AG08396 (cell line): ENCODE results near the gene EOLA1.
"Not testable (repeated sequence)": the region's sequence is repeated elsewhere in the genome, so short reads cannot be mapped to it uniquely, and the experiment has no call there.

Experiments used
- DNase-seq: peaks from one replicate; pipeline ENCODE4 v3.0.0; 2012; ENCODE audit warnings: low spot score, mixed read lengths

The EOLA1 gene

DNA sequence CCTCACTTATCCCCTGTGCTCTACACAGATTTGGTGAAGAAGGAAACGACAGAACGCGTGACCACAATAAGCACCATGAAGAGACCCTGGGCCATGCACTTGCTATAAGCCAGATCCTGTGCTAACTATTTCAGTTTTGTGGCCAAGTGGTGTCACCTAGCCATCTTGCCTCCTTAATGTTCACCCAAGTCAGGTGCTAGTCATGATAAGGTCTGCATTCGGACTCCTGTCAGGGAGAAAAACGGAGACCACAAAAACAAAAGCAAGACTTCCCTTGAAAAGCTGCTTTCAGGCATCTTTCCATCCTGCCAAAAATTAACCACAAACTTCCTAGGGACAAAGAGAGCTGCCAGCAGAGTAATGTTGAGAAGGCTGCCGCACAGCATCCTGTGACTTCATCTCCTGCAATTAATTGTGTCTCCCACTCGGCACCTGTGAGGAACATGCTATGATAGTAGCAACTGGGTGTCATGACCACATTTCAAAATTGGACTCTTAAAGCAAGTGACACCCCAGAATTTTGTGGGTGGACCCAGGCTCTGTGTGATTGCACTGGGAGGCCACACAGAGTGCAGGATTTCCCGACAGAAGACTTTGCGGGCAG lies 26.9 kb upstream of the EOLA1 start:
- no peak for DNase-seq

GRCh38 chrX:149515954-149516602 lies 24.7 kb upstream of the EOLA1 start:
- no peak for DNase-seq

- no peak for DNase-seq
These were observed 24.2 kb upstream of the EOLA1 start for GRCh38 chrX:149516604-149517003.

GRCh38 chrX:149517308-149517707 lies 23.5 kb upstream of the EOLA1 start:
- no peak for DNase-seq

DNA sequence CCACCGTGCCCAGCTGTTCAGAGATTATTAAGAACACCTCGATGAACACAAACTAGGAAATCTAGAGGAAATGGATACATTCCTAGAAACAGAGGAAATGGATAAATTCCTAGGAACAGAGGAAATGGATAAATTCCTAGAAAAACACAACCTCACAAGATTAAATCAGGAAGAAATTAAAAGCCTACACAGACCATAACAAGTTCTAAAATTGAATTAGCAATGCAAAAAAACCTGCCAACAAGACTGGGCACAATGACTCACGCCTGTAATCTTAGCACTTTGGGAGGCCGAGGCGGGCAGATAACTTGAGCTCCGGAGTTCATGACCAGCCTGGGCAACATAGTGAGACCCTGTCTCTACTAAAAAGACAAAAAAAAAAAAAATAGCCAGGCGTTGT lies 22.6 kb upstream of the EOLA1 start:
- no peak for DNase-seq

GRCh38 chrX:149520636-149521277 lies 20.1 kb upstream of the EOLA1 start:
- not testable (repeated sequence) for DNase-seq

DNA sequence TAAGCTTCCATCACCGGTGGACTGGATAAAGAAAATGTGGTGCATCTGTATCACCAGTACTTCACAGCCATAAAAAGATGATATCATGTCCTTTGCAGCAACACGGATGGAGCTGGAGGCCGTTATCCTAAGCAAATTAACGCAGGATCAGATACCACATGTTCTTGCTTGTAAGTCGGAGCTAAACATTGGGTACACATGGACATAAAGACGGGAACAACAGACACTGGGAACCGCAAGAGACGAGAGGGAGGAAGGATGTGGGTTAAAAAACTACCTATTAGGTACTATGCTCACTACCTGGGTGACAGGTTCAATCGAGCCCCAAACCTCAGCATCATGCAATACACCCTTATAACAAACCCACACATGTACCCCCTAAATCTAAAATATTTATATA lies 19.4 kb upstream of the EOLA1 start:
- DNase-seq, result no peak

GRCh38 chrX:149522916-149523315 lies 17.9 kb upstream of the EOLA1 start:
- no peak for DNase-seq

GRCh38 chrX:149525389-149525788 lies 15.4 kb upstream of the EOLA1 start:
- DNase-seq, result not testable (repeated sequence)

- not testable (repeated sequence) for DNase-seq
These were observed 14.9 kb upstream of the EOLA1 start for GRCh38 chrX:149525903-149526302.

DNA sequence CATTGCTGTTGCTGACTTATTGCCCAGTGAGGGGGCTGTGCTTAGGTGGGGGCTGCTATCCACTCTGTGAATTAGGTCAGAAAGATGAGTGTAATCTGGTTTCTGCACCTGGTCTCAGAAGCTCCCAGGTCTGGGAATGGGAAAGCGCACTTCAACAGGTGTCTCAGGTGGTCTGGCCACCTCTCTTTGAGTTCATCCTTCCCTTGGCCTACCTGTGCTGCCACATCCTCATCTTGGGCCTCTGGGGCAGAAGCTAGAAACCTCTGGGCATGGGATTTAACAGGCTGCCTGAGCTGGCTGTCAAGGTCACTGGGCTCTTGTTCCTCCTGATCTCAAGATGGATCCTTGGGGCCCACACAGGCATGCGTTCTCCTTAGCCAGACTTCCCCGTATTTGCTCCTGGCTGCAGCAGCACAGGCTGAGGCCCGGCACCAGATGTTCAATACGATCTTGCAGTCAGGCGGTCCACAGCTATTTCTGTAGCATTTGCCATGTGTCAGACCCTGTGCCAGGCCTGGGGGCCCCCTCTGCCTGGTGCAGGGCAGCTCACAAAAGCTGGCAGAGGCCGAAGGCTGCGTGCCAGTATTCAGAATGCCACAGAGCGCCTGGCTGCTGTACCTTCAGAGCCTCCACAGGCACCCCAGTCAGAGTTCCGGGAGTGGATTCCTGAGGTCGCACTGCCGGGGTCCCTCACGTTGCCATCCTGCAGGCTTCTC lies 14.3 kb upstream of the EOLA1 start:
- DNase-seq, result not testable (repeated sequence)

DNA sequence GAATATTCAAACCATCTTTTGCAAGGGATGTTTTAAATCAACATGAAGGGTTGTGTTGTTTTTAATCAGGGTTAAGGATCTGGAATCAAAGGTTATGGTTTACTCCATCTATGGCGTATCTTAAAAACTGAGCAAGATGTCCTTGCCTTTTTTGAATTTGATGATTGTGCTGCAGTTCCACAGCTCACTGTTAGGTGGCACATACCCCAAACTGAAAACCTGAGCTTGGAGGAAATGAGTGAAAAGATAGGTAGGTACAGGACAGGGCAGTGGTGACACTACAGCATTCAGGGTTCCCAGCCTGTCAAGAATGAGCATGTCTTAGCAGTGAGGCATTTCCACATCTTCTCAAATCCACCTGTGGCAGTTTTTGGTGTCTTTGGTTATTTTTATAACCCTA lies 13.1 kb upstream of the EOLA1 start:
- no peak for DNase-seq

DNA sequence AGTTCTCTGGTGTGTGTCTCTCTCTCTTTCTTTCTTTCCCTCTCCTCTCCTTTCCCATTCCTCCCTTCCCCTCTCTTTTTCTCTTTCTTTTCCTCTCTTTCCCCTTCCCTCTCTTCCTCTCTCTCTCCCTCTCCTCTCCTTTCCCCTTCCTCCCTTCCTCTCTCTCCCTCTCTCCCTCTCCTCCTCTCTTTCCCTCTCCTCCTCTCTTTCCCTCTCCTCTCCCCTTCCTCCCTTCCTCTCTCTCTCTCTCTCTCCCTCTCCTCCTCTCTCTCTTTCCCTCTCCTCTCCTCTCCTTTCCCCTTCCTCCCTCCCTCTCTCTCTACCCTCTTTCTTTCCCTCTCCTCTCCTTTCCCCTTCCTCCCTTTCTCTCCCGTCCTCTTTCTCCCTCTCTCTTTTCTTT lies 12.4 kb upstream of the EOLA1 start:
- no peak for DNase-seq

- no peak for DNase-seq
These were observed 9.2 kb upstream of the EOLA1 start for GRCh38 chrX:149531599-149531998.

GRCh38 chrX:149532868-149533267 lies 7.9 kb upstream of the EOLA1 start:
- DNase-seq, result not testable (repeated sequence)

- DNase-seq, result not testable (repeated sequence)
These were observed 6.8 kb upstream of the EOLA1 start for GRCh38 chrX:149533999-149534398.

- not testable (repeated sequence) for DNase-seq
These were observed 5.7 kb upstream of the EOLA1 start for GRCh38 chrX:149534926-149535602.

GRCh38 chrX:149537474-149537873 lies 3.3 kb upstream of the EOLA1 start:
- not testable (repeated sequence) for DNase-seq

DNA sequence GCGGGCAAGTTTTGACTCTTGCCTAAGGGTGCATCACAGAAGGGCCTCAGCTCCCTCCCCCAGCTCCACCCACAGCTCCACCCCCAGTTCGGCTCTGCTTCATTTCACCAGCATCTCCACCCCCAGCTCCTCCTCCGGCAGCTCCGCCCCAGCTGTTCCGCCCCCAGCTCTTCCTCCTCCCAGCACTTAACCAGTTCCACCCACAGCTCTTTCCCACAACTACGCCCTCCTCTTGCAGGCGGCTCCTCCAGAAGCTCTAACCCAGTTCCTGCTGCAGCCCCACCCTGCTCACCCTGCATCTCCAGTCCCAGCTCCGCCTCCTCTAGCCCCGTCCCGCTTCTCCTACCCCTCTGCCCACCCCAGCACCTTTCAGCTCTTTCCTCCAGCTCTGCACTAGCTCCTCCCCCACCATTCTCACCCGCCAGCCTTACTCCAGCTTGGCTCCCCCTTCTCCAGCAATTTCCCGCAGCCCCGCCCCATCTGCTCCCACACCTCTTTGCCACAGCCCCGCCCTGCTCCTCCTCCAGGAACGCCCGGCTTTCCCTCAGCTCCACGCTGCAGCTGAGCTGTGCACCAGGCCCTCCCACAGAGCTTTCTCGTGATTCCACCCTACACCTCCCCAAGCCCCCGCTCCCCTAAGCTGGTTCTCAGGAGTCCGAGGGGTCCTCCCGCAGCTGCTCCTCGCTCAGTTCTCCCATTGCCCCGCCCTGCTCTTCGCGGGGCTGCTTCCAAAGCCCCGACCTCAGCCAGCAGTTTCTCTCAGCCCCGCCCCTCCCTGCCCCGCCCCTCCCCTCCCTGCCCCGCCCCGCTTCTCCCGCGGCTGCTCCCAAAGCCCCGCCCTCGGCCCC lies 1.3 kb upstream of the EOLA1 start:
- DNase-seq, result peak; percentile 74

GRCh38 chrX:149540131-149540620 lies 636 bp upstream of the EOLA1 start:
- peak; percentile 83 for DNase-seq

- DNase-seq, result no peak
These were observed 772 bp downstream of the EOLA1 start for GRCh38 chrX:149541521-149542047.
